Astrocyte (in vitro differentiated cells and primary cell): ENCODE data around the gene UQCC2. TPM values are rescaled to one million over a fixed set of nuclear protein-coding genes. Genes with fewer than 3 reads are reported as not detected.

Experiments used
- DNase-seq: peaks from one replicate; pipeline ENCODE4 v3.0.0-alpha.2; 2010; ENCODE audit warnings: low read depth
- FAIRE-seq: peaks from 2 replicates; lab custom pipeline; 2011; peaks lifted over from hg19 to GRCh38; lab: Jason Lieb, UNC
- H2AFZ ChIP-seq: 2 replicates; pipeline ENCODE4 v1.6.0; 2012; ENCODE audit warnings: low read depth, low read length, inconsistent platforms
- H3K27ac ChIP-seq: 2 replicates; pipeline ENCODE4 v1.5.1; 2011; ENCODE audit warnings: low read depth, low read length, inconsistent platforms
- H3K27me3 ChIP-seq: 2 replicates; pipeline ENCODE4 v1.6.0; 2011; ENCODE audit warnings: low read length, inconsistent platforms; ENCODE audit not compliant: insufficient read depth
- H3K36me3 ChIP-seq: 2 replicates; pipeline ENCODE4 v1.5.1; 2011; ENCODE audit warnings: low read length, inconsistent platforms; ENCODE audit not compliant: insufficient read depth
- H3K4me1 ChIP-seq: 2 replicates; pipeline ENCODE4 v1.5.1; 2011; ENCODE audit warnings: low read length, inconsistent platforms; ENCODE audit not compliant: insufficient read depth
- H3K4me2 ChIP-seq: 2 replicates; pipeline ENCODE4 v1.6.0; 2012; ENCODE audit warnings: low read length, inconsistent platforms
- H3K4me3 ChIP-seq: 2 replicates; pipeline ENCODE4 v1.5.1; 2011; ENCODE audit warnings: low read depth, mild to moderate bottlenecking, low read length, inconsistent platforms; ENCODE audit not compliant: insufficient read depth
- H3K79me2 ChIP-seq: 2 replicates; pipeline ENCODE4 v1.6.0; 2012; ENCODE audit warnings: mild to moderate bottlenecking, low read length, inconsistent platforms; ENCODE audit not compliant: insufficient read depth
- H3K9ac ChIP-seq: 2 replicates; pipeline ENCODE4 v1.6.0; 2012; ENCODE audit warnings: mild to moderate bottlenecking, low read length, inconsistent platforms
- H3K9me3 ChIP-seq: 2 replicates; pipeline ENCODE4 v1.5.1; 2012; ENCODE audit warnings: low read depth, mild to moderate bottlenecking, low read length, inconsistent platforms; ENCODE audit not compliant: insufficient read depth
- H4K20me1 ChIP-seq: 2 replicates; pipeline ENCODE4 v1.6.0; 2012; ENCODE audit warnings: low read length, inconsistent platforms; ENCODE audit not compliant: insufficient read depth
- H3K27ac Mint-ChIP-seq: one replicate; pipeline ENCODE4 v1.8.0; 2021; ENCODE audit warnings: mild to moderate bottlenecking, mixed read lengths; ENCODE audit not compliant: unreplicated experiment
- H3K27me3 Mint-ChIP-seq: one replicate; pipeline ENCODE4 v1.8.0; 2021; ENCODE audit warnings: low read depth, mixed read lengths; ENCODE audit not compliant: unreplicated experiment
- H3K36me3 Mint-ChIP-seq: one replicate; pipeline ENCODE4 v1.8.0; 2021; ENCODE audit warnings: low read depth, mixed read lengths; ENCODE audit not compliant: unreplicated experiment
- H3K4me1 Mint-ChIP-seq: one replicate; pipeline ENCODE4 v1.8.0; 2021; ENCODE audit warnings: low read depth, mixed read lengths; ENCODE audit not compliant: unreplicated experiment
- H3K4me3 Mint-ChIP-seq: one replicate; pipeline ENCODE4 v1.8.0; 2021; ENCODE audit warnings: mild to moderate bottlenecking, moderate library complexity, mixed read lengths; ENCODE audit not compliant: unreplicated experiment
- H3K9me3 Mint-ChIP-seq: one replicate; pipeline ENCODE4 v1.8.0; 2021; ENCODE audit warnings: mild to moderate bottlenecking, mixed read lengths; ENCODE audit not compliant: unreplicated experiment
- EZH2 ChIP-seq: IDR thresholded peaks from 2 replicates; pipeline ENCODE4 v1.6.1; 2012; ENCODE audit warnings: mild to moderate bottlenecking, low read length, inconsistent platforms; ENCODE audit not compliant: insufficient read depth
- total RNA-seq: library from RNA; stranded (reverse); gene quantifications from 2 replicates; pipeline ENCODE4 v1.2.1, GENCODE V29; 2021
- TF ChIP-seq, protein P1 (sequence below): IDR thresholded peaks from 2 replicates; pipeline ENCODE4 v1.5.1; 2011; ENCODE audit warnings: low read depth, mild to moderate bottlenecking, inconsistent platforms, low read length, moderate library complexity; ENCODE audit not compliant: insufficient read depth

The UQCC2 gene
- total RNA-seq, 1 donor from 2014 or later = 70.2 TPM

DNA sequence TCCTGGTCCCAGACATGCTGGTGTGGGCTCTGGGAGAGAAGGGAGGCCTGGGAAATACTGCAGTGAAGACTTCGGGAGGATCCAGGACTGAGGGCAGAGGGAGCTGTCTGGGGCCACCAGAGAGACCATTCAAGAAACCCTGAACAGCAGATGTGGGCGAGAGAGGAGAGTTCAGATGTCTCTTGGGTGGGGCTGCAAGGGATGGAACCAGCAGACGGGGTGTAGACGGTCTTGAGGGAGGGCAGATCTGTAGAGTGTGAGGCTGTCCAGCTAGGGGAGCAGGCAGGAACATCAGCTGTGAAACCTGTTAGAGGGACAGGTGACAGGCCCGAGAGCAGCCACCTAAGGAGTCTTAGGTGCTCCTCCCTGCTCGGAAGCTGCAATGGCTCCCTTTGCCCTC lies 51.5 kb downstream of the UQCC2 start:
- Histone ChIP-seq H3K4me2 (no peak overlapping the region), H3K27me3 (no peaks in the 10 kb centered on the region), H4K20me1 (no peaks in the 10 kb centered on the region), H3K27ac (no peak overlapping the region), H3K4me1 (no peaks in the 10 kb centered on the region), H3K36me3 (no peaks in the 10 kb centered on the region), H3K4me3 (no peak overlapping the region), H2AFZ (no peak overlapping the region), H3K79me2 (no peaks in the 10 kb centered on the region), H3K9me3 (no peaks in the 10 kb centered on the region), H3K9ac (no peak overlapping the region)
- H3K27me3 Mint-ChIP-seq = no peaks in the 10 kb centered on the region
- H3K27ac Mint-ChIP-seq = no peak overlapping the region
- no peak overlapping the region for H3K4me3 Mint-ChIP-seq
- H3K9me3 Mint-ChIP-seq = no peaks in the 10 kb centered on the region
- no peak for TF ChIP-seq EZH2
- TF ChIP-seq, protein P1, sequence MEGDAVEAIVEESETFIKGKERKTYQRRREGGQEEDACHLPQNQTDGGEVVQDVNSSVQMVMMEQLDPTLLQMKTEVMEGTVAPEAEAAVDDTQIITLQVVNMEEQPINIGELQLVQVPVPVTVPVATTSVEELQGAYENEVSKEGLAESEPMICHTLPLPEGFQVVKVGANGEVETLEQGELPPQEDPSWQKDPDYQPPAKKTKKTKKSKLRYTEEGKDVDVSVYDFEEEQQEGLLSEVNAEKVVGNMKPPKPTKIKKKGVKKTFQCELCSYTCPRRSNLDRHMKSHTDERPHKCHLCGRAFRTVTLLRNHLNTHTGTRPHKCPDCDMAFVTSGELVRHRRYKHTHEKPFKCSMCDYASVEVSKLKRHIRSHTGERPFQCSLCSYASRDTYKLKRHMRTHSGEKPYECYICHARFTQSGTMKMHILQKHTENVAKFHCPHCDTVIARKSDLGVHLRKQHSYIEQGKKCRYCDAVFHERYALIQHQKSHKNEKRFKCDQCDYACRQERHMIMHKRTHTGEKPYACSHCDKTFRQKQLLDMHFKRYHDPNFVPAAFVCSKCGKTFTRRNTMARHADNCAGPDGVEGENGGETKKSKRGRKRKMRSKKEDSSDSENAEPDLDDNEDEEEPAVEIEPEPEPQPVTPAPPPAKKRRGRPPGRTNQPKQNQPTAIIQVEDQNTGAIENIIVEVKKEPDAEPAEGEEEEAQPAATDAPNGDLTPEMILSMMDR = no peak
- FAIRE-seq = no peak
- DNase-seq = no peak
- peaks cover 6% of the 10 kb centered on the region for H3K4me1 Mint-ChIP-seq
- H3K36me3 Mint-ChIP-seq = peaks cover 9% of the 10 kb centered on the region

DNA sequence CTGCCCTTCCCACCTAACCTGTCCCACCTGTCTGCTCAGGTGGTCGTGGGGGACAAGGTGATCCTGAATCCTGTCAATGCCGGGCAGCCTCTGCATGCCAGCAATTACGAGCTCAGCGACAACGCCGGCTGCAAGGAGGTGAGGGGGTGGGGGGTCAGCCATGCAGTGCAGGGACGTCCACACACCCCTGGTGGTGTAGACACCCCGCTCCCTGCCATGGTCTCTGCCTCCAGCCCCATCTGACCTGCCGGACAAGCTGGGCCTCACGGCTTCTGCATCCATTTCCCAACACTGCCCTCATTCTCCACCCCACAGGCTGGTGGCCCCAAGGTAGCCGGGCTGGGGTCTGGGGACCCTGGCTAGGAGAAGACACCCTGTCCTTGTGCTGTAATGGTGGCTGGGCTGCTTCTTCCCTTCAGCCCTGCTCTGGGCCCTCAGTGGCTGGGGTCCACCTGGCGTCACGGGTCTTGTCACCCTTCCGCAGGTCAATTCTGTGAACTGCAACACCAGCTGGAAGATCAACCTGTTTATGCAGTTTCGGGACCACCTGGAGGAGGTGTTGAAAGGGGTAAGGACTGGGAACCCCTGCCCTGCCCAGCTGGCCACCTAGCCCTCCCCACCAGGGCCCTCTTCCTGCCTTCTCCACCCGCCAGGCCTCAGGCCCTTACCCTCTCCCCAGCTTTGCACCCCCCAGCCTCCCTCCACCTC lies 52.4 kb downstream of the UQCC2 start:
- DNase-seq = no peak
- no peak for FAIRE-seq
- Histone ChIP-seq H3K27me3 (no peaks in the 10 kb centered on the region), H4K20me1 (no peaks in the 10 kb centered on the region), H3K4me3 (no peak overlapping the region), H3K9me3 (no peaks in the 10 kb centered on the region), H3K79me2 (no peaks in the 10 kb centered on the region), H3K27ac (no peak overlapping the region), H2AFZ (no peak overlapping the region), H3K4me2 (no peak overlapping the region), H3K36me3 (no peaks in the 10 kb centered on the region), H3K9ac (no peak overlapping the region), H3K4me1 (no peaks in the 10 kb centered on the region)
- Mint-ChIP-seq H3K4me1 (peaks cover 8% of the 10 kb centered on the region), H3K27me3 (peaks cover 3% of the 10 kb centered on the region), H3K9me3 (no peaks in the 10 kb centered on the region), H3K4me3 (no peak overlapping the region), H3K36me3 (peaks cover 11% of the 10 kb centered on the region), H3K27ac (no peak overlapping the region)
- TF ChIP-seq, protein P1 = no peak
- no peak for TF ChIP-seq EZH2

DNA sequence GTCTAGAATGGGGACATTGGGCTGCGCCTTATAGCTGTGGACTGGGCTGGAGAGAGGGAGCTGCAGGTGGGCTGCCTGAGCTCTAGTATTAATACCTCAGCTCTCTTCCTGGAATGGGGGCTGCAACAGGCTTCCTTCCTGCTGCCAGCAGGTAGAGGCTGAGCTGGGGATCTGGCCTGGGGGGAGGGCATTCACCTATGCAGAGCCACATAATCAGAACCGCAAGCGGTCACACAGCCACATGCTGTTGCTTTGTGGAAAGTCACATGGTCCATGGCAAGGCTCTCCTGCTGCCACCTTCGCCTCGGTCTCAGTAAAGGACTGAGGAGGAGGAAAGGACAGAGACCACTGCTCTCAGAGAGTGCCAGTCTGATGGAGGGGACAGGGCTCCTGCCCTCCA lies 54.7 kb downstream of the UQCC2 start:
- Histone ChIP-seq H3K4me3 (no peak overlapping the region), H3K36me3 (no peaks in the 10 kb centered on the region), H3K27me3 (no peaks in the 10 kb centered on the region), H3K9me3 (no peaks in the 10 kb centered on the region), H4K20me1 (no peaks in the 10 kb centered on the region), H3K4me1 (no peaks in the 10 kb centered on the region), H3K4me2 (no peak overlapping the region), H3K79me2 (no peaks in the 10 kb centered on the region), H3K27ac (no peak overlapping the region), H3K9ac (no peak overlapping the region), H2AFZ (no peak overlapping the region)
- DNase-seq (no peak), FAIRE-seq (no peak)
- H3K36me3 Mint-ChIP-seq = peaks cover 11% of the 10 kb centered on the region
- peaks cover 3% of the 10 kb centered on the region for H3K27me3 Mint-ChIP-seq
- no peak overlapping the region for H3K4me3 Mint-ChIP-seq
- H3K27ac Mint-ChIP-seq = no peak overlapping the region
- TF ChIP-seq EZH2 = no peak
- H3K9me3 Mint-ChIP-seq = no peaks in the 10 kb centered on the region
- peaks cover 8% of the 10 kb centered on the region for H3K4me1 Mint-ChIP-seq
